GM21360 (cell line): Measurements from ENCODE around the gene RNF182.

Experiments
- ATAC-seq: cut with Tn5 transposase; IDR thresholded peaks from one replicate; pipeline ENCODE4 v1.9.1; 2021; ENCODE audit warnings: mild to moderate bottlenecking, moderate library complexity; ENCODE audit not compliant: unreplicated experiment

RNF182 gene

GRCh38 chr6:14026831-14027539, 102.2 kb downstream of the RNF182 start:
- no peak for ATAC-seq

- ATAC-seq: no peak
Observed at GRCh38 chr6:14028631-14029030, 103.9 kb downstream of the RNF182 start.

DNA sequence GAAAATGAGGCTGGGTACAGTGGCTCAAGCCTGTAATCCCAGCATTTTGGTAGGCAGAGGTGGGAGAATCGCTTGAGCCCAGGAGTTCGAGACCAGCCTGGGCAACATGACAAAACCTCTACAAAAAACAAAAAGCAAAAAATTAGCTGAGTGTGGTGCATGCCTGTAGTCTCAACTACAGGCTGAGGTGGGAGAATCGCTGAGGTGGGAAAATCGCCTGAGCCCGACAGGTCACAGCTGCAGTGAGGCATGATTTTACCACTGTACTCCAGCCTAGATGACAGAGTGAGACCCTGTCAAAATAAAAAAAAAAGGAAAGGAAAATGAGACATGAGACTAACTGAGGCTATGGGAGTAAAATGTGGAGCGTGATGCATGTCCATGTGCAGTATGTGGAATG, 104.9 kb downstream of the RNF182 start:
- no peak for ATAC-seq
